ENCODE data around the gene NOL12.
"Not testable (repeated sequence)": the region's sequence is repeated elsewhere in the genome, so short reads cannot be mapped to it uniquely, and the experiment has no call there.

NOL12 gene

DNA sequence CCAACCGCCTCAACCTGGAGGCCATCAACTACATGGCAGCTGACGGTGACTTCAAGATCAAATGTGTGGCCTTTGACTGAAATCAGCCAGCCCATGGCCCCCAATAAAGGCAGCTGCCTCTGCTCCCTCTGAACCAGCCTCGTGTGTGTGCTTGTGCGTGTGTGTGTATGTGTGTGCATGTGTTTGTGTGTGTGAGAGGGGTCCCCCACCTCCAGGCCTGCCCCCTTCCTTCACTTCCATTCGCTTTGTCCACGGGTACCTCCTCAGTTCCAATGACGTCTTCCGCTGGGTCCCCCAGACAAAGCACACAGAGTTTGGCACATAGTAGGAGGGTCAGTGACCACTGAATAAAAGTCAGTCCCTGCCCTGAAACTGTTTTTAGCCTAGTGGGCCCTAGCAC lies 6.5 kb upstream of the NOL12 start:
- no peak for DNase-seq (ENCODE audit: low read depth)

DNA sequence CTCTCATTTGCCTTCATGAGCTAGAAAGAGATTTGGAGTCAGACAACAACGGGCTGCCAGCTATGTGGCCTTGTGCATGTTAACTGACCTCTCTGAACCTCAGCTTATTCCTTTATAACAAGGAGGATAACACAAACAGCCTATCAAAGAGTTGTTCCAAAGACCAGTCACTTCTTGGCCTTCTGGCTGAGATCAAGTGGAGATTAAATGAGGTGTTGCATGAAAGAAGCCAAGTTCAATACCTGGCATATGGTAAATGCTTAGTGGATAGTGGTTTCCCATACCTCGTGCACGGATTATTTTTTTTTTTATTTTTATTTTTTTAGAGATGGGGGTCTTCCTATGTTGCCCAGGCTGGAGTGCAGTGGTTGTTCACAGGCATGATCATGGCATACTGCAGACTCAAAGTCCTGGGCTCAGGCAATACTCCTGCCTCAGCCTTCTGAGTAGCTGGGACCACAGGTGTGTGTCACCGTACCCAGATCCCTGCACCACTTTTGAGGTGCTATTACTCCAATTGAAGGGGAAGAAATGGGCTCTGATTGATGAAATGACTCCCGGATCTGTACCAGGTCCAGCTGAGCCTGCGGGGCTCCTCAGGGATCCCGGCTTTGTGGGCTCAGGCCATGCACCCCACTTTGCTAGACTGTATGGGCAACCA lies 5.8 kb upstream of the NOL12 start:
- no peak for DNase-seq (ENCODE audit: low read depth)

DNA sequence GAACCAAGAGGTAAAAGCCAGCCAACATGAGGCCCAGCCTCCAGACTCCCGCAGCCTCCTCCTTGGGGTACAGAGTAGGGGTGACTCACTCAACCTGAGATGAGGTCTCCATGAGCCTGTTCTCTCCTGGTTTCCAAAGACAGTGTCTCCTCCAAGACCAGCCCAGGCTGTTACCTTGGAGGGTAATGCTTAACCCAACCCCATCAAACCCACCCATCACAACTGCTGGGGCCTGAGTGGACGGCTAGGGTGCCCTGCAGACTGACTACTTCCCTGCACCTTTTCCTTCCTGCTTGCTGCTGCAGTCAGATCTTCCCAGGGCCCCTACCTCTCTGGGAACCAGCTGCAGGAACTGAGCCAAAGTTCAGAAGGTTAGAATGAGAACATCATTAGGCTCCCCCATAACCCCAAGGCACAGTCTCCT lies 5.1 kb upstream of the NOL12 start:
- no peak for DNase-seq (ENCODE audit: low read depth)

DNA sequence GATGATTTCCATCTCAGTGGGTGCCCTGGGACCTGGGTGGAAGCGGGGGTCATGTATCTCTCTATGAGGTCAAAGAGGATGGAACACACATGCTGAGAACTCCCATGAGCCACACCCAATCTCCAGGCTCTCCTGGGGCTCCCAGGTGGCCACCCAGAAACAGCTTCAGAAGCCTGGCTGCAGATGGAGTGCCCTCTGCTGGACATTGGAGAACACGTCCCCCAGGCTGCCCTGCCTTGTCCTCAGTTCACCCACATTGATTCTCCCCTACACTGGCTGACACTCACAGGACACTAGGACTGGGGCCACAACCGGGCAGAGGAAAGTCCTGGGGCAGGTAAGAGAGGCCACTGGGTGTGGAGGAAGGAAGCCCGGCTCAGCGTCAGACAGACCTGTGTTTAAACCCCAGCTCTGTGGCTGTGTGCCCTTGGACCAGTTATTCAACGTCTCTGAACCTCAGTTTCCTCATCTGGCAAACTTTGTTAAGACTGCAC lies 4.5 kb upstream of the NOL12 start:
- no peak for DNase-seq (ENCODE audit: low read depth)

DNA sequence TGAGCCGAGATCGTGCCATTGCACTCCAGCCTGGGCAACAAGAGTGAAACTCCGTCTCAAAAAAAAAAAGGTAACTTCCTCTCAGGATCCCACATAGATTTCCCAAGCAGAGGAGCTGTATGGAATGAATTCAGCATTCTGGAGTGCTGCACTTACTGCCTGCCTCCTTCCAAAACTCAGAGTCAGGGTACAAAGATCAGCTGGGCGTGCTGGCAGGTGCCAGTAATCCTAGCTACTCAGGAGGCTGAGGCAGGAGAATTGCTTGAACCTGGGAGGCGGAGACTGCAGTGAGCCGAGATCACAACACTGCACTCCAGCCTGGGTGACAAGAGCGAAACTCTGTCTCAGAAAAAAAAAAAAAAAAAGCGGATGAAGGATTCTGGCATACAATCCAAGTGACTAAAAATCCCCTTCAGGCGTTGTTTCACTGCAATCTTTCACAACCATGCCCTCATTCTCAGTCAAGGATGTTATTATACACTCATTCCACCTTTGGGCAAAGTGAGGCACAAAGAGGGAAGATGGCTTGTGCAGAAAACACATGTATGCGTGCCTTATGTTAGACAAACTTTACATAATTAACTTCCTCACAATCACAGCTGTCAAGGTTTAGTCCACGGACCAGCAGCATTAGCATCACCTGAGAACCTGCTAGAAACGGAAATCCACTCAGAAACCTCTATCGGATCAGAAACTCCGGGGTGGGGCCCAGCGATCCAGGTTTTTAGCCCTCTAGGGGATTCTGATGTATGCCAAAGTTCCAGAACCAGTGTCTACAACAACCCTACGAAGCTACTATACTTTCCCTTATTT lies 1.1 kb upstream of the NOL12 start:
- DNase-seq (ENCODE audit: low read depth) = no peak

DNA sequence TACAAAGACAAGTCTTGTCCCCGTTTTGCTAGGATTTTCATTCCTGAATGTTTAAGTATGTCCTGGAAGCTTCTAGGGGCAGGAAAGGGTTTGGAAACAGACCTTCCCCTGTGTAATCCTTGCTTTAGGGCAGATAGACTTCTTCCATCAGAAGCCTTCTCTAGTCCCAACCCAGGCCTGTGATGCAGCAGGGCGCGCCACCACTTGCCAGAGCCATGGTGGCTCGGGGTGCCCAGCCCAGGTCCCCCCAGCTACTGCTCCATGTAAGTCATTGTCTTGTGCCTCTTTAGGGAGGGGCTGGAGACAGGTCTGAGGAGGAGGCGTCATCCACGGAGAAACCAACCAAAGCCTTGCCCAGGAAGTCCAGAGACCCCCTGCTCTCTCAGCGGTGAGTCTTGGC lies 4.3 kb downstream of the NOL12 start:
- no peak for DNase-seq (ENCODE audit: low read depth)

DNA sequence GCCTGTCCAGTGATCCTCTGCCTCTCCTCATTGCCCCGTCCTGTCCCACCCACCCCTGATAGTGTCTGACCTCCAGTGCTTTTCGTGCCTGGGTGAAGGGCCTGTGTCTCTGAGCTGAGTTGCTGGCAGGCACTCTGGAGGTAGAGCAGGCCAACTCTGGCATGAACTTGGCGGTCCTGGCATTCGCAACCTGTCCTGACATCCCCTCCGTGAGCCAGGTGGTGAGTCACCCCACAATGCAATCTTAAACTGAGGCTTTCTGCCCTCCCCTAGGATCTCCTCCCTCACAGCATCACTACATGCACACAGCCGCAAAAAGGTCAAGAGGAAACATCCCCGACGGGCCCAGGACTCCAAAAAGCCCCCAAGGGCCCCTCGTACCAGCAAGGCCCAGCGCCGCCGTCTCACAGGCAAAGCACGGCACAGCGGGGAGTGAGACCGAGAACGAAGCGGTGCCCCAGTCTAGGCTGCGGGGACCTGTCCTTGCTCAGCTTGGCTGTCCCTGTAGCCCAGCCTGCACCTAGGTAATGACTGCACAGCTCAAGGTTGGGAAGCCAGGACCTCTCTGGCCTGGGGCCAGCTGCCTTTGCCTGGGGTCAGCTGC lies 4.9 kb downstream of the NOL12 start:
- no peak for DNase-seq (ENCODE audit: low read depth)

DNA sequence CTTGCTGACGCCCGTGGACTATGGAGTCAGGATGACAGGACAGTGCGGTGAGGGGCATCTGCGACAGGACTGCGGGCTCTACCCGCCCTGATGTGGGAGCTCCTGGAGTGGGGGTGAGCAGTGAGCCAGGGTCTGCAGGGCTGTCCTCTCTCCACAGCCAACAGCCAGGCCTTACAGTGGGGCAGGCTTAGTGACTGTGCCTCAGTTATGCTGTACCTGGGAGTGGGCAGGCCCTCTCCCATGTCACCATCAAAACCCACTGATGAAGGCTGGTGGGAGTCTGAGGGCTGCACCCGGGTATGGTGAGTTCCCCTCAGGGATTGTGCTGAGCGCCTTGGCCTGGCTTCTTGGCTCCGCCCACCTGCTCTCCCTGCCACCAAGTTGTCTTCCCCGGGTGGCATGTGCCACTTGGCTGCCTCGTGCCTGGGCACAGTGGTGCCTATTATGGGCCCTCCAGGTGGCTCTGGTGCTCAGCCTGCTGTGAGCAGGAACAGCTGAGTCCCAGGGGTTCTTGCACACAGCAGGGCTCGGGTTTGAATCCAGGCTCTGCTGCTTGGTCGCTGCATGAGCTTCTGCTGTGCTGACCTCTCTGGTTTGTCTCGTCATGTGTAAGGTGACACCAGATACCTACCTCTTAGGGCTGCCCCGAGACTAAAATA lies 6.6 kb downstream of the NOL12 start:
- no peak for DNase-seq (ENCODE audit: low read depth)

DNA sequence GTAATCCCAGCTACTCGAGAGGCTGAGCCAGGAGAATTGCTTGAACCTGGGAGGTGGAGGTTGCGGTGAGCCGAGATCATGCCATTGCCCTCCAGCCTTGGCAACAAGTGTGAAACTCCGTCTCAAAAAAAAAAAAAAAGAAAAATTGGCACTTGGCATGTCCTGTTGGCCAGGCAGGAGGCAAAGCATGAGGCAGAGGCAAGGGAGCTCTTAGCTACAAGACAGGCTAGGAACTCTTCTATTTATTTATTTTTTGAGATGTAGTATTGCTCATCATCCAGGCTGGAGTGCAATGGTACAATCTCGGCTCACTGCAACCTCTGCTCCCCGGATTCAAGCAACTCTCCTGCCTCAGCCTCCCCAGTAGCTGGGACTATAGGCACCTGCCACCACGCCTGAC lies 8.0 kb downstream of the NOL12 start:
- DNase-seq (ENCODE audit: low read depth) = not testable (repeated sequence)

DNA sequence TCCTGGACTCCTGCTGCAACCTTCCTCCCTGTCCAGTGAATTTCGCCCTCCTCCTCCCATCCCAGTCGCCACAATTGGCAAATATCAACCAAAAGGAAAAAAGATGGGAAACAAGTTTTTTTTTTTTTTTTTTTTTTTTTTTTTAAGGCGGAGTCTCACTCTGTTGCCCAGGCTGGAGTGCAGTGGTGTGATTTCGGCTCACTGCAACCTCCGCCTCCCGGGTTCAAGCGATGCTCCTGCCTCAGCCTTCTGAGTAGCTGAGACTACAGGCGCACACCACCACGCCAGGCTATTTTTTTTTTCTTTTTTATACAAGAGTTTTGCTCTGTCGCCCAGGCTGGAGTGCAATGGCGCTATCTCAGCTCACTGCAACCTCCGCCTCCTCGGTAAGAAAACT lies 10.1 kb downstream of the NOL12 start:
- not testable (repeated sequence) for DNase-seq (ENCODE audit: low read depth)

DNA sequence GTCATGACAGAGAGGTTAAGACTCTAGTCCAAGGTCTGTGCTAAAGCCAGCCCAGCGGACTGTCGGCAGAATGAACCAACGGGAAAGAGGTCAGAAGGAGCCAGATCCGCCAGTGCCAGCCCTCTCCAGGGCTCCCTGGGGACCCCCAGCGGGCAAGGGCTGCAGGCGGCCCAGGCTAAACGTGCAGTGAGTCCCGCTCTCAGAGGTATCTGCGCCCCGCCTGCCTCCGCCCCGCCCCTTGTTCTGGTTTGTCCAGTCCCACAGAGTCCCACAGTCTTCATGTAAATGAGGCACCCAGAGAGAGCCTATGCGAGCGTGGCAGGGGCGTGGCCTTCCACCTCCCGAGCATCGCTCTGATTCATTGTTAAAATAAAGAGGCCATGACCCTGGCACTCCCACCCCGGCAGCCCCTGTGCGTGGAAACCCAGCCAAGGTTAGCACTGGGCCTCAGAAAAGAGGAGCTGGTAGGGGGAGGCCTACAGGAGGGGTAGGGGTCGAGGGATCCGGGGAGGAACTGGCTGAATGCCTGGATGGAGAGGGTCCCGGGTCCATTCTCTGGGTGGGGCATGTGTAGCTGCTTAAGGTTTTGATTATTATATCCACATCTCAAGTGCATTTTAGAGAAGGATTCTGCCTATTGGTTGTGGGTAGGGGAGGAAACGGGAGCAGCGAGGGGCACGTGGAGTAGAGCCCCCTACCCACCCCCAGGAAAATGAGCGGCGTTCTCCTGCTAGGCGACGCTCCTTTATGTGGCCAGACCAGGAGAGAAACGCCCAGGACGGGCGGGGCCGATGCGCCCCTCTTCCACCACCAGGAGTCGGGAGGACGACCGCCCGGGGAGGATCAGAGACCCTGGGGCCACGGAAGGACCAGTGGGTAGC lies 10.8 kb downstream of the NOL12 start, which contains the start of gene TRIOBP:
Gene TRIOBP, plus strand, starts transcription at position 392 of the 881 bp plus-strand sequence. CDS start 4,318 bp downstream, outside the sequence.
- peak; percentile 89 for DNase-seq (ENCODE audit: low read depth)

DNA sequence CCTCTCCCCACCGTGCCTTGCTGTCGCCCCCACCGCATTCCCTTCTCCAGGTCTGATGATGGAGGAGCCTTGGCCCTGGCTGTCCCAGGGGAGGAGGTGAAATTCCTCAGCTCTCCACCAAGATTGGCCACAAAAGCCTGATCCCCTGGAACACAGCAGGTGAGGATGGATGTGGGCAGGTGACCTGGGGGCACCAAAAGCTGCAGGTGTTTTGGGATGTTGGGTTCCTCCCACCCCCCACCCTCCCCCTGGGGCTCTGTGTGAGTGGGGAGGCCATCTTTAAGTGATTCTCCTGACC lies 11.3 kb downstream of the NOL12 start:
- DNase-seq (ENCODE audit: low read depth) = no peak

DNA sequence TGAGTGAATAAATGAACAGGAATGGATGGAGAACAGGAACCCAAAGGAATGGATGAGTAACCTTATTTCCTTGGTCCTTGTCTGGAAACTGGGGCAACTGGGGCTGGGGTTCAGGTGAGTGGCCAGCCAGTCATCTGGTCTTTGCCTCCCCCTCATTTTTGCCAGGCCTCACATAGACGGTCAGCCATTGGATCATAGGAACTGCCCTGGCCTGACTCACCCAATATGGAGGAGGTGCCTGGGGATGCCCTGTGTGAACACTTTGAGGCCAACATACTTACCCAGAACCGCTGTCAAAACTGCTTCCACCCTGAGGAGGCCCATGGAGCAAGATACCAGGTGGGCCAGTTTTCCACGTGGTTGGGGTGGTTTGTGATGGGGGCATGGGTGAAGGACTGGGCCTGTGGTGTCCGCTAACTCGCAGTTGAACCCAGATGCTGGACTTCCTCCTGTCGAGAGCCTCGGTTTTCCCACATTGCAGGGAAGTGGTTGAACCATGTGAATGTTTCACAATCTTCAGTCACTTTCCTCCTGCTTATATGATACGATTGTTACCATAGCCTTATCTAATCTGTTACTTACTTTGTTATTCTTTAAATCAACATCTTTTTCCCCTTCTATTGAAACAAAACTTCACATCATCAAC lies 15.1 kb downstream of the NOL12 start:
- no peak for DNase-seq (ENCODE audit: low read depth)

DNA sequence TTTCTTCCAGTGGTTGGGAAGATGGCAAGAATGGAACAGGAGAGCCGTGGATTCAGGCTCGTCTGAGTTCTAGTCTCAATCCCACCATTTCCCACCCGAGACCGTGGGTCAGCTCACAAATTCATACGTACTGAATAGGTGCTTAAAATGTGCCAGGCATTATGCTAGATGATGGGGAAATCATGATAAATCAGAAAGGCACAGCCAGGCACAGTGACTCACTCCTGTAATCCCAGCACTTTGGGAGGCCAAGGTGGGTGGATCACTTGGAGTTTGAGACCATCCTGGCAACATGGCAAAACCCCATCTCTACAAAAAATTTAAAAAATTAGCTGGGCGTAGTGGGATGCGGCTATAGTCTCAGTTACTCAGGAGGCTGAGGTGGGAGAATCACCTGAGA lies 17.8 kb downstream of the NOL12 start:
- DNase-seq (ENCODE audit: low read depth) = no peak

DNA sequence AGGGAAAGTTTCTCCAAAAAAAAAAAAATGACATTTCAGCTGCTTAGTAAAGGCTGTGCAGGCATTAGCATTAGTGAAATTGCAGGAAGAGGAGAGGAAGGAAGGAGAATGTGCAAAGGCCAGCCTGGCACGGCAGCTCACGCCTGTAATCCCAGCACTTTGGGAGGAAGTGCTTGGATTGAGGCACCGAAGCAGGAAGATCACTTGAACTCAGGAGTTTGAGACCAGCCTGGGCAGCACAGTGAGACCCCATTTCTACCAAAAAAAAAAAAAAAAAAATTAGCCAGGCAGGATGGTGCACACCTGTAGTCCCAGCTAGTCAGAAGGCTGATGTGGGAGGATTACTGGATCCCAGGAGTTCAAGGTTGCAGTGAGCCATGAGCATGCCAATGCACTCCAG lies 18.5 kb downstream of the NOL12 start:
- no peak for DNase-seq (ENCODE audit: low read depth)

DNA sequence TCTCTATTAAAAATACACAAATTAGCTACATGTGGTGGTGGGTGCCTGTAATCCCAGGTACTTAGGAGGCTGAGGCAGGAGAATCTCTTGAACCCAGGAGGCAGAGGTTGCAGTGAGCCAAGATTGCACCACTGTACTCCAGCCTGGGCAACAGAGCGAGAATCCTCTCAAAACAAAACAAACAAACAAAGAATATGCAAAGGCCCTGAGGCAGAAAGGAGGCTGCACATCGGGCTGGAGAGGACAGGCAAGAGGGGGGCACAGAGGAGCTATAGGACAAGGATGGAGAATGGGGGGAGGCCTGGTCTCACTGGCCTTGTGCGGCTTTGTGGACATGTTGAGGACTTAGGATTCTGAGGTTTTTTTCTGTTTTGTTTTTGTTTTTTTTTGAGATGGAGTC lies 19.1 kb downstream of the NOL12 start:
- DNase-seq (ENCODE audit: low read depth) = no peak

DNA sequence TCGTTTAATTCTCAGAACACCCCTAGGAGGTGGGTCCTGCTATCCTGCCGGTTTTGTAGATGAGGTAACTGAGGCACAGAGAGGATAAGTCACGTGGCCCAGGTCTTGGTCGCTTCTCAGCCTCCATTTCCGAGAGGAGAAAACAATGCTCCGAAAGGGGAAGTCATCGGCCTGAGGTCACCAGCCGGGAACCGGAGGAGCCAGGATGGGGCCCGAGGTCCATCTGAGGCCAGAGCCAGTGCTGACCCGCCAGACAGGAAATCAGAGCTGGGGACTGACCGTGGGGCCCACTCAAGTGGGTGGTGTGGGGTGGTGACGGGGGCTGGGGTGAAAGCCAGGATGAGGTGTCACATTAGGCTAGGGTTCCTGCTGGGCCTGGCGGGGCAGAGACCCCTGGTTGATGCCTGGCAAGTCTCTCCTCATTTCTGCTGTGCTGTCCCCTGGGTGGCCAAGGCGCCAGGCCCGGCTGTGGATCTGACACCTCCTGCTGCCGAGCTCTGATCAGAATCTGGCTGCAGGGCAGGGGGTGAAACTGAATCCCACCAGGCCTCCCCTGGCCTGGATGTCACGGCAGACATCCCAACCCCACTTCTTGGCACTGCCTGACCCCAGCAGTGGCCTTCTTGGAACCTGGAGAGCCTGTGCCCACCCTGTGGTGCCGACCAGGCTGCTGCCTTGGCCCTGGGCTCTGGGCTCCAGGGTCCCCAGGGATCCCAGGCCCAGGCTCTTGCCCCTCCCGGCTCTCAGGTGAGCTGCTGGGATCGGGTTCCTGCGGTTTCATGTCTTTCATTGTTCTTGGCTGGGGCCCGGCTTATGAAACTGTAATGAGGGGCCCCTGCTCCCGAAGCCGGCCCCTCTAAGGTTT lies 22.7 kb downstream of the NOL12 start:
- DNase-seq (ENCODE audit: low read depth) = no peak

DNA sequence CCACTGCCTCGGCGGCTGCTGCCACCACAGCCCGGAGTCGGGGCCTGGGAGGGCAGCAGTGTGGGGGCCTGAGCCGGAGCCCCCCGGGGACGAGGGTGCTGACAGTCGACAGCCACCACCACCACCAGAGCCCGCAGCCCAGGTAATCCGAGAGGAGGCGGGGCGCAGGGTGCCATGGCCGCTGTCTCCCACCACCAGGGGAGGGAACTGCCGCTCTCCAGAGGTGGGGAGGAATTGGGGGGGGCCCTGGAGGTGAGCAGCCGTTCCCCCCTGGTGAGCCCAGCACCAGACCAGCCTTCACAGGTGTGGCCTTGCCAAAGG lies 23.3 kb downstream of the NOL12 start:
- no peak for DNase-seq (ENCODE audit: low read depth)

DNA sequence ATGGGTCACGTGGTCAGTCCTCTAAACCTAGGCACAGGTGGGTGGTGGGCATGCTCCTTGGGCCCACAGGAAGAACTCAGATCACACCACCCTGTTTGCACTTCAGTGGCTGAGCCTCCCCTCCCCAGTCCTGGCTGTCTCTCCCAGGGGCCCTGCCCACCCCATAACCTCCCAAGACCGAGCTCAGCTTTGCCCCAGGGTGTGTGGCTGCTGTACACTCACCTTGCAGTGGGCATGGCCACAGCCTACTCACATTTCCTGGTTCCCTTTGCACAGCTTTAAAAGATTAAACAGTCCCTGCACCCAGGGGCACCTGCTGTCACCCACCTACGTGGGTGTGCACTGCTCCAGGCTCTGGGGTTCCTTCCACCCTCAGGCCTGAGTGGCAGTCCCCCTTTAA lies 24.5 kb downstream of the NOL12 start:
- no peak for DNase-seq (ENCODE audit: low read depth)

DNA sequence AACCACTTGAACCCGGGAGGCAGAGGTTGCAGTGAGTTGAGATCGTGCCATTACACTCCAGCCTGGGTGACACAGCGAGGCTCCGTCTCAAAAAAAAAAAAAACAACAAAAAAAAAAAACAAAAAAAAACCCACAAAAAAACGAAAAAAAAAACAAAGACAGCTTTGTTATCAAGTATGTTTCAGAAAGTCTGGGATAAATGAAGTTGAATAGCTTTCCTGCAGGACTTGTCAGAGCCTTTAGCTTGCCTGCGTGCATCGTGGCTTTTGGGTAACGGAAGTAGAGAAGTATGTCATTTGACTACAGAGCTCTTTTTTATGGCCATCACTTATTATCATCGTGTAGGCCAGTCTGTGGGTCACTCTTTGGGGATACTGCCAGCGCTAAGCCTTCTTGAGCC lies 25.3 kb downstream of the NOL12 start:
- DNase-seq (ENCODE audit: low read depth) = no peak

All from stromal cell of bone marrow (primary cell).